MM.1S (cell line): Measurements from ENCODE around the gene COA4.

Experiments
- CTCF ChIP-seq: fragments of 300-600 bp; sonication (generic); IDR thresholded peaks from 2 replicates; pipeline ENCODE4 v1.5.1; 2016; ENCODE audit warnings: antibody characterized with exemption, low read length, mixed read lengths
- EZH2 ChIP-seq: fragments of 300-600 bp; sonication (generic); optimal IDR thresholded peaks from 2 replicates; pipeline ENCODE3; 2017; ENCODE audit warnings: low read depth, mild to moderate bottlenecking, antibody characterized with exemption, low read length, mixed read lengths
- EZH2phosphoT487 ChIP-seq: fragments of 300-600 bp; sonication (generic); IDR thresholded peaks from 2 replicates; pipeline ENCODE4 v1.6.1; 2018; ENCODE audit warnings: antibody characterized with exemption, low read length

GRCh38 chr11:73914284-73914683, 37.6 kb upstream of the COA4 start:
- no peak for TF ChIP-seq CTCF
- no peak for TF ChIP-seq EZH2phosphoT487
- no peak for TF ChIP-seq EZH2
